Activated T-cell treated with anti-CD3 and anti-CD28 coated beads for 24 hours (primary cell): Measurements from ENCODE around the gene KLF15.

Experiments
- DNase-seq: peaks from one replicate; pipeline ENCODE4 v3.0.0-alpha.2; 2020; ENCODE audit warnings: low read depth

KLF15 gene

GRCh38 chr3:126357295-126358037, at the start of gene KLF15:
KLF15 (minus strand) TSS chr3:126357408; CDS start chr3:126352922, 4,486 bp downstream.
- DNase-seq = peak; percentile 71

- no peak for DNase-seq
Measured at GRCh38 chr3:126406389-126407296, 49.4 kb upstream of the KLF15 start.

- DNase-seq = no peak
Measured at GRCh38 chr3:126402666-126403302, 45.6 kb upstream of the KLF15 start.

GRCh38 chr3:126402178-126402577, 45.0 kb upstream of the KLF15 start:
- DNase-seq = no peak

- no peak for DNase-seq
Measured at GRCh38 chr3:126401611-126402160, 44.5 kb upstream of the KLF15 start.

- no peak for DNase-seq
Measured at GRCh38 chr3:126399756-126400155, 42.5 kb upstream of the KLF15 start.

- no peak for DNase-seq
Measured at GRCh38 chr3:126399351-126399735, 42.1 kb upstream of the KLF15 start.

- no peak for DNase-seq
Measured at GRCh38 chr3:126398423-126399350, 41.5 kb upstream of the KLF15 start.

GRCh38 chr3:126397610-126398422, 40.6 kb upstream of the KLF15 start:
- DNase-seq = no peak

- DNase-seq = no peak
Measured at GRCh38 chr3:126396536-126396935, 39.3 kb upstream of the KLF15 start.

GRCh38 chr3:126395846-126396513, 38.8 kb upstream of the KLF15 start:
- no peak for DNase-seq

- no peak for DNase-seq
Measured at GRCh38 chr3:126394977-126395321, 37.7 kb upstream of the KLF15 start.

GRCh38 chr3:126394179-126394976, 37.2 kb upstream of the KLF15 start, which contains the start of gene CFAP100:
CFAP100 (plus strand) TSS chr3:126394909; CDS start chr3:126396001, 1,092 bp downstream.
- no peak for DNase-seq

GRCh38 chr3:126393563-126393962, 36.4 kb upstream of the KLF15 start:
- no peak for DNase-seq

GRCh38 chr3:126392246-126392645, 35.0 kb upstream of the KLF15 start:
- no peak for DNase-seq

- DNase-seq = no peak
Measured at GRCh38 chr3:126391631-126392030, 34.4 kb upstream of the KLF15 start.

GRCh38 chr3:126390751-126391150, 33.5 kb upstream of the KLF15 start:
- no peak for DNase-seq

- DNase-seq = no peak
Measured at GRCh38 chr3:126390201-126390600, 33.0 kb upstream of the KLF15 start.

- DNase-seq = no peak
Measured at GRCh38 chr3:126389794-126390146, 32.6 kb upstream of the KLF15 start.
